DMS114 treated with DMSO at 0.1 percent for 48 hours (cell line): ENCODE data around the gene MAN2B1.
A peak's percentile ranks its signal among the peaks of the same experiment; 100 is the strongest.
"Not testable (repeated sequence)": the region's sequence is repeated elsewhere in the genome, so short reads cannot be mapped to it uniquely, and the experiment has no call there.

ENCODE experiments used
- DNase-seq: peaks from one replicate; lab custom pipeline; 2025; ENCODE audit not compliant: unreplicated experiment; lab: John Stamatoyannopoulos, UW

The MAN2B1 gene

GRCh38 chr19:12666265-12667048, at the start of gene MAN2B1, which contains the start of gene WDR83:
TSS of gene MAN2B1 (minus strand) at chr19:12666742. CDS start at chr19:12666701, 41 bp downstream.
TSS of gene WDR83 (plus strand) at chr19:12666807. CDS start at chr19:12669791, 2,984 bp downstream.
- peak; percentile 17 for DNase-seq

GRCh38 chr19:12715929-12716328, 49.4 kb upstream of the MAN2B1 start:
- DNase-seq: no peak

- no peak for DNase-seq
These were observed 48.6 kb upstream of the MAN2B1 start for GRCh38 chr19:12715102-12715501.

GRCh38 chr19:12713304-12713703, 46.8 kb upstream of the MAN2B1 start:
- DNase-seq: not testable (repeated sequence)

GRCh38 chr19:12712077-12712476, 45.5 kb upstream of the MAN2B1 start:
- DNase-seq: not testable (repeated sequence)

- DNase-seq: no peak
These were observed 44.6 kb upstream of the MAN2B1 start for GRCh38 chr19:12711187-12711586.

- DNase-seq: no peak
These were observed 42.1 kb upstream of the MAN2B1 start for GRCh38 chr19:12708641-12709040.

GRCh38 chr19:12706332-12706718, 39.8 kb upstream of the MAN2B1 start:
- no peak for DNase-seq

- no peak for DNase-seq
These were observed 39.3 kb upstream of the MAN2B1 start for GRCh38 chr19:12705654-12706331.

GRCh38 chr19:12705169-12705568, 38.6 kb upstream of the MAN2B1 start:
- DNase-seq: no peak

- DNase-seq: peak; percentile 32
These were observed 36.5 kb upstream of the MAN2B1 start for GRCh38 chr19:12703046-12703445.

- DNase-seq: no peak
These were observed 35.2 kb upstream of the MAN2B1 start for GRCh38 chr19:12701596-12702282.

GRCh38 chr19:12698138-12698537, 31.6 kb upstream of the MAN2B1 start:
- DNase-seq: no peak

GRCh38 chr19:12697425-12697824, 30.9 kb upstream of the MAN2B1 start:
- DNase-seq: not testable (repeated sequence)

- DNase-seq: peak; percentile 68
These were observed 30.1 kb upstream of the MAN2B1 start, which contains the start of gene FBXW9 for GRCh38 chr19:12696366-12697335. TSS of gene FBXW9 (minus strand) at chr19:12696631. CDS start at chr19:12696581, 50 bp downstream.

GRCh38 chr19:12695997-12696365, 29.4 kb upstream of the MAN2B1 start:
- DNase-seq: no peak

GRCh38 chr19:12695514-12695913, 29.0 kb upstream of the MAN2B1 start:
- no peak for DNase-seq

GRCh38 chr19:12695096-12695495, 28.6 kb upstream of the MAN2B1 start:
- no peak for DNase-seq

GRCh38 chr19:12694641-12695040, 28.1 kb upstream of the MAN2B1 start:
- no peak for DNase-seq

GRCh38 chr19:12692960-12693359, 26.4 kb upstream of the MAN2B1 start:
- no peak for DNase-seq
